Transverse colon (tissue), 3 donors: Measurements from ENCODE around the gene TMIGD1.

Experiments used
- EP300 ChIP-seq: sonication (generic); formaldehyde crosslinking; IDR thresholded peaks from one replicate; pipeline ENCODE4 v1.6.1; 2017; ENCODE audit warnings: antibody characterized with exemption, low read depth
- TF ChIP-seq, protein P1 (sequence below), 5 experiments: fragments of 200-600 bp in 3 of 5; fragments of 450-650 bp in 2 of 5; sonication (generic) in 3 of 5; IDR thresholded peaks; 1 replicate in 2 of 5; 2 replicates in 3 of 5; pipeline ENCODE4 v1.5.1; 2016 to 2017; ENCODE audit warnings: antibody characterized with exemption in 5 of 5, inconsistent platforms in 3 of 5, mild to moderate bottlenecking in 2 of 5, moderate library complexity in 1 of 5

DNA sequence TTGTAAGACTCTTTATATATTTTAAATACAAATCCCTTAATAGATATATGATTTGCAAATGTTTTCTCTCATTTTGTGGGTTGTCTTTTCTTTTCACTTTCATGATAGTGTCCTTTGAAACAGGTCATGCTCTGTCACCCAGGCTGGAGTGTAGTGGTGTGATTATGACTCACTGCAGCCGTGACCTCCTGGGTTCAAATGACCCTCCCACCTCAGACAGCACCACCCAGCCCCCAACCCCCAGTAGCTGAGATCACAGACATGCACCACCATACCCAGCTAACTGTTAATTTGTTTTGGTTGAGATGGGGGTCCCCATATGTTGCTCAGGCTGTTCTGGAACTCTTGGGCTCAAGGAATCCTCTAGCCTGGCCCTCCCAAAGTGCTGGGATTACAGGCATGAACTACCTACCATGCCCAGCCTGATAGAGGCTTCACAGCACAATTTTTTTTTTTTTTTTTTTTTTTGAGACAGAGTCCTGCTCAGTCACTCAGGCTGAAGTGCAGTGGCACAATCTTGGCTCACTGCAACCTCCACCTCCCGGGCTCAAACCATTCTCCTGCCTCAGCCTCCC is 18.5 kb upstream of the TMIGD1 start:
- TF ChIP-seq, protein P1, sequence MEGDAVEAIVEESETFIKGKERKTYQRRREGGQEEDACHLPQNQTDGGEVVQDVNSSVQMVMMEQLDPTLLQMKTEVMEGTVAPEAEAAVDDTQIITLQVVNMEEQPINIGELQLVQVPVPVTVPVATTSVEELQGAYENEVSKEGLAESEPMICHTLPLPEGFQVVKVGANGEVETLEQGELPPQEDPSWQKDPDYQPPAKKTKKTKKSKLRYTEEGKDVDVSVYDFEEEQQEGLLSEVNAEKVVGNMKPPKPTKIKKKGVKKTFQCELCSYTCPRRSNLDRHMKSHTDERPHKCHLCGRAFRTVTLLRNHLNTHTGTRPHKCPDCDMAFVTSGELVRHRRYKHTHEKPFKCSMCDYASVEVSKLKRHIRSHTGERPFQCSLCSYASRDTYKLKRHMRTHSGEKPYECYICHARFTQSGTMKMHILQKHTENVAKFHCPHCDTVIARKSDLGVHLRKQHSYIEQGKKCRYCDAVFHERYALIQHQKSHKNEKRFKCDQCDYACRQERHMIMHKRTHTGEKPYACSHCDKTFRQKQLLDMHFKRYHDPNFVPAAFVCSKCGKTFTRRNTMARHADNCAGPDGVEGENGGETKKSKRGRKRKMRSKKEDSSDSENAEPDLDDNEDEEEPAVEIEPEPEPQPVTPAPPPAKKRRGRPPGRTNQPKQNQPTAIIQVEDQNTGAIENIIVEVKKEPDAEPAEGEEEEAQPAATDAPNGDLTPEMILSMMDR (IDR thresholded peaks at IDR 0.05): no peak
- no peak for TF ChIP-seq EP300
